H1 (cell line): ENCODE data around the gene STARD7. TPM values are rescaled to one million over a fixed set of nuclear protein-coding genes. Genes with fewer than 3 reads are reported as not detected.

Experiments
- CTCF ChIA-PET: fragments of 300-600 bp; sonication (Branson Sonifier 250); formaldehyde crosslinking; loops from one replicate; lab custom pipeline; 2021; ENCODE audit not compliant: partially characterized antibody; lab: Charles Lee
- POLR2A ChIA-PET: fragments of 300-600 bp; sonication (Branson Sonifier 250); formaldehyde crosslinking; loops from one replicate; lab custom pipeline; 2021; ENCODE audit warnings: inconsistent platforms; ENCODE audit not compliant: partially characterized antibody; lab: Charles Lee
- DNase-seq, 2 experiments: peaks; one replicate each; pipeline versions ENCODE4 v3.0.0 to v3.0.0-alpha.2; 2010 to 2022; ENCODE audit warnings: low spot score in 2 of 2, low read depth in 1 of 2, mixed read lengths in 1 of 2
- FAIRE-seq: peaks from 2 replicates; lab custom pipeline; 2011; peaks lifted over from hg19 to GRCh38; lab: Jason Lieb, UNC
- H2AFZ ChIP-seq: 2 replicates; pipeline ENCODE4 v1.8.1; 2012; ENCODE audit warnings: low read length, inconsistent platforms
- H2AK5ac ChIP-seq: 2 replicates; pipeline ENCODE4 v1.6.1; 2013; ENCODE audit warnings: low read depth, low read length
- H2BK120ac ChIP-seq: replicated peaks from 2 replicates; pipeline ENCODE3; 2013; ENCODE audit warnings: low read depth, low read length, inconsistent platforms
- H2BK12ac ChIP-seq: 2 replicates; pipeline ENCODE4 v1.6.1; 2013; ENCODE audit warnings: low read depth, low read length
- H2BK15ac ChIP-seq: 2 replicates; pipeline ENCODE4 v1.6.1; 2013; ENCODE audit warnings: low read length
- H2BK20ac ChIP-seq: 2 replicates; pipeline ENCODE4 v1.6.1; 2013; ENCODE audit warnings: low read length
- H2BK5ac ChIP-seq: 2 replicates; pipeline ENCODE4 v1.6.1; 2013; ENCODE audit warnings: low read depth, low read length
- H3K14ac ChIP-seq: 2 replicates; pipeline ENCODE4 v1.6.1; 2013; ENCODE audit warnings: inconsistent platforms; ENCODE audit not compliant: insufficient read length
- H3K18ac ChIP-seq: 2 replicates; pipeline ENCODE4 v1.6.1; 2013; ENCODE audit warnings: low read length; ENCODE audit errors: extremely low read depth
- H3K23ac ChIP-seq: 2 replicates; pipeline ENCODE4 v1.6.1; 2013; ENCODE audit warnings: inconsistent platforms; ENCODE audit not compliant: insufficient read length
- H3K23me2 ChIP-seq: 2 replicates; pipeline ENCODE4 v1.6.1; 2013; ENCODE audit warnings: low read depth, low read length
- H3K27ac ChIP-seq: 2 replicates; pipeline ENCODE4 v1.6.1; 2011; ENCODE audit warnings: low read depth, low read length, inconsistent platforms
- H3K27me3 ChIP-seq, 4 experiments: replicated peaks in 1 of 4; 1 replicate in 1 of 4; 2 replicates in 3 of 4; pipeline versions ENCODE4 v1.6.1 to v1.8.1; 2011 to 2013; ENCODE audit warnings: low read length in 3 of 4, mild to moderate bottlenecking in 3 of 4, inconsistent platforms in 2 of 4, mixed read lengths in 2 of 4, moderate library complexity in 1 of 4; ENCODE audit not compliant: control insufficient read depth in 3 of 4, insufficient read depth in 3 of 4; ENCODE audit errors: extremely low read depth in 1 of 4
- H3K36me3 ChIP-seq, 4 experiments: 2 replicates each; pipeline versions ENCODE4 v1.6.1 to v1.8.1; 2011 to 2013; ENCODE audit warnings: mild to moderate bottlenecking in 4 of 4, low read length in 3 of 4, moderate library complexity in 2 of 4, control low read depth in 1 of 4, inconsistent platforms in 1 of 4; ENCODE audit not compliant: insufficient read depth in 4 of 4, control insufficient read depth in 2 of 4
- H3K4ac ChIP-seq: replicated peaks from 2 replicates; pipeline ENCODE3; 2013; ENCODE audit warnings: low read length, low read depth, mixed read lengths, inconsistent platforms; ENCODE audit not compliant: insufficient read length
- H3K4me1 ChIP-seq, 4 experiments: replicated peaks in 1 of 4; 1 replicate in 1 of 4; 2 replicates in 3 of 4; pipeline versions ENCODE4 v1.6.1 to v1.8.1; 2011 to 2013; ENCODE audit warnings: low read length in 3 of 4, inconsistent platforms in 2 of 4, mixed read lengths in 1 of 4; ENCODE audit not compliant: insufficient read depth in 4 of 4, control insufficient read depth in 3 of 4
- H3K4me2 ChIP-seq, 2 experiments: 2 replicates each; pipeline versions ENCODE4 v1.6.1 to v1.8.1; 2011 to 2013; ENCODE audit warnings: low read depth in 2 of 2, low read length in 2 of 2, control low read depth in 1 of 2, inconsistent platforms in 1 of 2, mild to moderate bottlenecking in 1 of 2; ENCODE audit not compliant: insufficient read depth in 1 of 2
- H3K4me3 ChIP-seq, 4 experiments: fragments of 200-600, 300-600 bp in 1 of 4; sonication (generic), shearing (Covaris generic), sonication (Bioruptor Twin) in 1 of 4; 2 replicates each; pipeline versions ENCODE4 v1.5.1 to v1.8.1; 2011 to 2016; ENCODE audit warnings: low read length in 4 of 4, low read depth in 3 of 4, control low read depth in 2 of 4, inconsistent platforms in 2 of 4, mild to moderate bottlenecking in 2 of 4, mixed read lengths in 1 of 4, moderate library complexity in 1 of 4; ENCODE audit not compliant: insufficient read depth in 2 of 4; ENCODE audit errors: extremely low read depth in 1 of 4
- H3K56ac ChIP-seq: replicated peaks from 2 replicates; pipeline ENCODE3; 2013; ENCODE audit warnings: low read depth, mild to moderate bottlenecking, mixed read lengths, low read length, inconsistent platforms; ENCODE audit not compliant: insufficient read length
- H3K79me1 ChIP-seq: 2 replicates; pipeline ENCODE4 v1.6.1; 2013; ENCODE audit warnings: low read depth, low read length, control low read depth
- H3K79me2 ChIP-seq, 2 experiments: 2 replicates each; pipeline versions ENCODE4 v1.6.1 to v1.8.1; 2012 to 2013; ENCODE audit warnings: low read length in 2 of 2, mild to moderate bottlenecking in 2 of 2, inconsistent platforms in 1 of 2; ENCODE audit not compliant: insufficient read depth in 2 of 2, control insufficient read depth in 1 of 2
- H3K9ac ChIP-seq, 4 experiments: replicated peaks in 1 of 4; 1 replicate in 1 of 4; 2 replicates in 3 of 4; pipeline versions ENCODE4 v1.6.1 to v1.8.1; 2011 to 2013; ENCODE audit warnings: low read depth in 3 of 4, low read length in 3 of 4, control low read depth in 2 of 4, mild to moderate bottlenecking in 2 of 4, moderate library complexity in 2 of 4, inconsistent platforms in 1 of 4; ENCODE audit errors: extremely low read depth in 1 of 4
- H3K9me3 ChIP-seq, 2 experiments: 2 replicates each; pipeline versions ENCODE4 v1.6.1 to v1.8.1; 2012 to 2013; ENCODE audit warnings: mild to moderate bottlenecking in 2 of 2, moderate library complexity in 2 of 2, control low read depth in 1 of 2, inconsistent platforms in 1 of 2, low read depth in 1 of 2, low read length in 1 of 2, mixed read lengths in 1 of 2; ENCODE audit not compliant: insufficient read depth in 2 of 2
- H4K20me1 ChIP-seq, 2 experiments: replicated peaks in 1 of 2; 2 replicates each; pipeline versions ENCODE3 to v1.8.1; 2011 to 2013; ENCODE audit warnings: inconsistent platforms in 2 of 2, low read length in 2 of 2, mild to moderate bottlenecking in 1 of 2; ENCODE audit not compliant: insufficient read depth in 2 of 2, control insufficient read depth in 1 of 2
- H4K5ac ChIP-seq: 2 replicates; pipeline ENCODE4 v1.6.1; 2013; ENCODE audit warnings: low read length, low read depth, mixed read lengths, inconsistent platforms; ENCODE audit not compliant: insufficient read length
- H4K8ac ChIP-seq: 2 replicates; pipeline ENCODE4 v1.8.0; 2013; ENCODE audit warnings: mild to moderate bottlenecking, moderate library complexity, low read length, inconsistent platforms; ENCODE audit not compliant: insufficient read depth; ENCODE audit errors: extremely low read depth
- H4K91ac ChIP-seq: replicated peaks from 2 replicates; pipeline ENCODE3; 2013; ENCODE audit warnings: low read length, mixed read lengths, inconsistent platforms; ENCODE audit not compliant: insufficient read length
- POU5F1 ChIP-seq: IDR thresholded peaks from 2 replicates; pipeline ENCODE4 v1.6.1; 2011; ENCODE audit warnings: low read depth, mild to moderate bottlenecking, low read length, moderate library complexity
- RAD21 ChIP-seq, 2 experiments: IDR thresholded peaks in 1 of 2; conservative IDR thresholded peaks in 1 of 2; 2 replicates each; pipeline ENCODE4 v1.6.1; 2011; ENCODE audit warnings: low read depth in 2 of 2, low read length in 2 of 2, improper control_type of control experiment in 1 of 2, inconsistent platforms in 1 of 2, mild to moderate bottlenecking in 1 of 2, moderate library complexity in 1 of 2
- RXRA ChIP-seq: IDR thresholded peaks from 2 replicates; pipeline ENCODE4 v1.6.1; 2011; ENCODE audit warnings: low read depth, mild to moderate bottlenecking, low read length, moderate library complexity; ENCODE audit not compliant: insufficient read depth
- WGBS, 2 experiments: shearing (Covaris generic) in 1 of 2; methylation state at CpG; one replicate each; pipeline versions ENCODE4 v1.1.6 to v1.1.7; 2013 to 2015; ENCODE audit warnings: low lambda C conversion rate in 2 of 2, mixed read lengths in 2 of 2, inconsistent platforms in 1 of 2, low coverage in 1 of 2, missing lambda C conversion rate in 1 of 2; ENCODE audit not compliant: insufficient replicate concordance in 2 of 2, insufficient coverage in 1 of 2, insufficient read length in 1 of 2; ENCODE audit errors: extremely low coverage in 1 of 2, missing lambda C conversion rate in 1 of 2; 5-methylcytosine and 5-hydroxymethylcytosine counted together
- long read RNA-seq, 2 experiments: library from RNA in 1 of 2; library from capped mRNA in 1 of 2; stranded (forward); transcript quantifications; one replicate each; pipeline ENCODE4 v2.0.0, GENCODE V29; 2021; ENCODE audit warnings: inconsistent platforms in 1 of 2
- polyA minus RNA-seq, 3 experiments: library from RNA; depleted of rRNA, polyadenylated mRNA; stranded (reverse); fragments of >200 nt; gene quantifications; 1 replicate in 2 of 3; 2 replicates in 1 of 3; pipeline ENCODE4 v1.2.3, GENCODE V29; 2011
- polyA plus RNA-seq, 7 experiments: library from polyadenylated mRNA; depleted of rRNA in 3 of 7; stranded (reverse) in 5 of 7; unstranded in 2 of 7; fragments of >200 nt in 5 of 7; fragments of 200-250 nt in 2 of 7; gene quantifications; 1 replicate in 5 of 7; 2 replicates in 1 of 7; 4 replicates in 1 of 7; pipeline versions ENCODE4 v1.2.1 to v1.2.3, GENCODE V29; 2011 to 2013; ENCODE audit warnings: missing spikeins in 2 of 7, mixed read lengths in 2 of 7
- total RNA-seq: library from RNA; stranded (reverse); fragmentation: NEBNext Ultra II Directional; extraction: Animal tissue kit (Norgen Biotek cat#: 25700); gene quantifications from 2 replicates; pipeline ENCODE4 v1.2.1, GENCODE V29; 2021
- TF ChIP-seq, protein P1 (sequence below): IDR thresholded peaks from 2 replicates; pipeline ENCODE4 v1.6.1; 2012; ENCODE audit warnings: inconsistent platforms

STARD7 gene, protein sequence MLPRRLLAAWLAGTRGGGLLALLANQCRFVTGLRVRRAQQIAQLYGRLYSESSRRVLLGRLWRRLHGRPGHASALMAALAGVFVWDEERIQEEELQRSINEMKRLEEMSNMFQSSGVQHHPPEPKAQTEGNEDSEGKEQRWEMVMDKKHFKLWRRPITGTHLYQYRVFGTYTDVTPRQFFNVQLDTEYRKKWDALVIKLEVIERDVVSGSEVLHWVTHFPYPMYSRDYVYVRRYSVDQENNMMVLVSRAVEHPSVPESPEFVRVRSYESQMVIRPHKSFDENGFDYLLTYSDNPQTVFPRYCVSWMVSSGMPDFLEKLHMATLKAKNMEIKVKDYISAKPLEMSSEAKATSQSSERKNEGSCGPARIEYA
- total RNA-seq, result 200 and 207 TPM in 2 replicates
- polyA plus RNA-seq (2011; rRNA removed), result 60.3 and 89.1 TPM in 2 replicates
- polyA plus RNA-seq (2011; cell fraction: cytosol; rRNA removed), result 90.5 TPM
- 50.4 TPM for polyA plus RNA-seq (2011; cell fraction: nucleus; rRNA removed)
- polyA plus RNA-seq (2012, experiment 1 of 2), result 125 to 145 TPM (median 130 TPM) in 4 replicates
- 61.7 TPM for polyA plus RNA-seq (2012, experiment 2 of 2)
- polyA plus RNA-seq (2013, experiment 1 of 2), result 108 TPM
- polyA plus RNA-seq (2013, experiment 2 of 2), result 99.9 TPM
- polyA minus RNA-seq (2011; rRNA and poly(A)+ RNA removed), result 116 and 121 TPM in 2 replicates
- 74.0 TPM for polyA minus RNA-seq (2011; cell fraction: cytosol; rRNA and poly(A)+ RNA removed)
- 149 TPM for polyA minus RNA-seq (2011; cell fraction: nucleus; rRNA and poly(A)+ RNA removed)
- long read RNA-seq, experiment 1, transcript STARD7-201 (8 exons, 3,368 nt), result major isoform, 54 of 147 reads
- long read RNA-seq, experiment 1, partial matches to known transcripts, result 16 of 147 reads
- long read RNA-seq, experiment 1, other reads (novel, unspliced or antisense), result 75 of 147 reads
- long read RNA-seq, experiment 2, partial matches to known transcripts, result 9 of 15 reads
- long read RNA-seq, experiment 2, other reads (novel, unspliced or antisense), result 2 of 15 reads

DNA sequence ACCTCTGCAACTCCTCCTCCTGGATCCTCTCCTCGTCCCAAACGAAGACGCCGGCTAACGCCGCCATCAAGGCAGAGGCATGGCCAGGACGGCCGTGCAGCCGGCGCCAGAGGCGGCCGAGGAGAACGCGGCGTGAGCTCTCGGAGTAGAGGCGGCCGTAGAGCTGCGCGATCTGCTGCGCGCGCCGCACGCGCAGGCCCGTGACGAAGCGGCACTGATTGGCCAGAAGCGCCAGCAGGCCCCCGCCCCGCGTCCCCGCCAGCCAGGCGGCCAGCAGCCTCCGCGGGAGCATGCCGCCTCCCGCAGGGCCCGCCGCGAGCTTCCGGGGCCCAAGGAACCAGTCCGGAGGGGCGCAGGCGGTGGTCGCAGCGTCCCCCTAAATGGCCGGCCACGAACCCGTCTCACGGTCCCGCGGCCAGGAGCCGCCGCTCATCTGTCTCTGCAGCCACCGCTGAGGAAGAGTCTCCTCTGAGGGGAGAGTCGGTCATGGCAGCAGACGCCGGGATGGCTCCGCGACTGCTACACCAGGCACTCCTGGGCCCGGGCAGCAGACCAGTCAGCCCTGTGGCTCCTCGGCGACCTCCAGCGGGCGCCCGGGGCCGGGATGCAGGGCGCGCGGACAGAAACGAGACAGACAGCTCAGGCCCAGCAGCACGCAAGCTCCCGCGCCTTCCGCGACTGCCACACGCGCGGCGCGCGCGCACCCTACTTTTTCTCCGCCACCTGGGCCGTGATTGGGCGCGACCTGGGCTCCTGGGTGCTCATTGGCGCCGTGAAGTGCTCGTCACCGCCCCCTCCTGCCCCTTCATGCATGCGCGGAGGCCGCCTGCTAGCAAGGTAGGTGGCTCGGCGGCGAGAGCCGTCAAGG is at the start of gene STARD7:
STARD7 (minus strand) TSS at position 685 of the 868 bp plus-strand sequence; CDS start at position 292, 393 bp downstream.
- ChIA-PET POLR2A (interaction anchor here (0.6 to 2.9 kb wide), 16 partner anchors 9 to 63 kb away, joined by 3 to 13 read pairs (median 4); partner anchors contain the start of gene DUSP2), CTCF (interaction anchor here (0.9 kb wide), 1 partner anchor 60 kb away, joined by 3 read pairs; no protein-coding TSS in a partner anchor)
- H3K4me2 ChIP-seq, result peak within 1 kb of the TSS; percentile 86 to 91
- H3K14ac ChIP-seq, result no peak within 1 kb of the TSS
- H2BK5ac ChIP-seq, result peak within 1 kb of the TSS; percentile 90; the same call in 1 of the 2 replicates
- peaks cover 36 to 52% of the 10 kb centered on the region in 2 experiments for H3K79me2 ChIP-seq
- no peaks in the 10 kb centered on the region for H3K9me3 ChIP-seq
- DNase-seq, result peak; percentile 93 to 98
- peak within 1 kb of the TSS; percentile 78 for H3K4ac ChIP-seq
- H4K20me1 ChIP-seq, result peaks cover 20 to 22% of the 10 kb centered on the region in 2 experiments
- no peak within 1 kb of the TSS; the same call in 1 of the 2 replicates for H2BK12ac ChIP-seq
- no peaks in the 10 kb centered on the region for H3K36me3 ChIP-seq
- H3K27me3 ChIP-seq, result no peaks in the 10 kb centered on the region
- peak within 1 kb of the TSS; percentile 87 for H3K27ac ChIP-seq
- H3K18ac ChIP-seq, result peak within 1 kb of the TSS; percentile 97
- peaks cover 8% of the 10 kb centered on the region; the same call in 1 of the 2 replicates for H3K23me2 ChIP-seq
- peak within 1 kb of the TSS; percentile 78 to 92 (median 83) for H3K9ac ChIP-seq
- H3K4me1 ChIP-seq, result peaks cover 4 to 7% (median 5%) of the 10 kb centered on the region in 4 experiments; a peak in 5 of 7 replicates
- peaks cover 3% of the 10 kb centered on the region; the same call in 1 of the 2 replicates for H3K79me1 ChIP-seq
- peak within 1 kb of the TSS; percentile 54 for H2BK120ac ChIP-seq
- peak within 1 kb of the TSS; percentile 60 to 93 (median 76) for H3K4me3 ChIP-seq
- 1% methylated on average over 51 of the region's 100 CpGs; no CpG with 5 or more reads in 1 of the 2 experiments for WGBS, 2 experiments
- FAIRE-seq, result no peak
- H4K8ac ChIP-seq, result peak within 1 kb of the TSS; percentile 96
- H4K5ac ChIP-seq, result peak within 1 kb of the TSS; percentile 89
- no peak within 1 kb of the TSS for H2BK20ac ChIP-seq
- peak within 1 kb of the TSS; percentile 96 for H3K56ac ChIP-seq
- H2AFZ ChIP-seq, result peak within 1 kb of the TSS; percentile 18; the same call in 1 of the 2 replicates
- no peak within 1 kb of the TSS for H2BK15ac ChIP-seq
- H3K23ac ChIP-seq, result no peak within 1 kb of the TSS
- no peak within 1 kb of the TSS for H2AK5ac ChIP-seq
- H4K91ac ChIP-seq, result peak within 1 kb of the TSS; percentile 66
- no peak for TF ChIP-seq POU5F1
- TF ChIP-seq RXRA, result no peak
- TF ChIP-seq RAD21 (IDR thresholded peaks at IDR 0.05 in 1 of 2, conservative IDR thresholded peaks at IDR 0.05 in 1 of 2; ENCODE audit: low read depth in 2 of 2, low read length in 2 of 2), result 0 out of 4 replicates have a peak, but pooled peaks of 1 of the 2 experiments have one; percentile 16
- TF ChIP-seq, protein P1, sequence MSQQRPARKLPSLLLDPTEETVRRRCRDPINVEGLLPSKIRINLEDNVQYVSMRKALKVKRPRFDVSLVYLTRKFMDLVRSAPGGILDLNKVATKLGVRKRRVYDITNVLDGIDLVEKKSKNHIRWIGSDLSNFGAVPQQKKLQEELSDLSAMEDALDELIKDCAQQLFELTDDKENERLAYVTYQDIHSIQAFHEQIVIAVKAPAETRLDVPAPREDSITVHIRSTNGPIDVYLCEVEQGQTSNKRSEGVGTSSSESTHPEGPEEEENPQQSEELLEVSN, result peak; percentile 47; the same call in 1 of the 2 replicates
